Nephron (organoid): Measurements from ENCODE around the gene DYNLT1.
A peak's percentile ranks its signal among the peaks of the same experiment; 100 is the strongest.
"Not testable (repeated sequence)": the region's sequence is repeated elsewhere in the genome, so short reads cannot be mapped to it uniquely, and the experiment has no call there.

Experiments used
- H3K27ac Mint-ChIP-seq, 3 experiments: 2 replicates each; pipeline ENCODE4 v1.8.0; 2020; ENCODE audit warnings: mixed read lengths in 3 of 3, mild to moderate bottlenecking in 2 of 3, moderate library complexity in 1 of 3
- H3K27me3 Mint-ChIP-seq: 2 replicates; pipeline ENCODE4 v1.8.0; 2021; ENCODE audit warnings: low read depth, mild to moderate bottlenecking, moderate library complexity, mixed read lengths
- H3K36me3 Mint-ChIP-seq: 2 replicates; pipeline ENCODE4 v1.8.0; 2020; ENCODE audit warnings: low read depth, mixed read lengths
- H3K4me1 Mint-ChIP-seq: 2 replicates; pipeline ENCODE4 v1.8.0; 2020; ENCODE audit warnings: mixed read lengths
- H3K4me3 Mint-ChIP-seq, 3 experiments: 2 replicates each; pipeline ENCODE4 v1.8.0; 2020; ENCODE audit warnings: mild to moderate bottlenecking in 3 of 3, mixed read lengths in 3 of 3, moderate library complexity in 2 of 3
- H3K9me3 Mint-ChIP-seq: 2 replicates; pipeline ENCODE4 v1.8.0; 2020; ENCODE audit warnings: mixed read lengths
- CTCF ChIP-seq, 3 experiments: fragments of 200-600 bp; sonication (generic); IDR thresholded peaks; one replicate each; pipeline ENCODE4 v1.5.0; 2021; ENCODE audit warnings: antibody characterized with exemption in 3 of 3; ENCODE audit not compliant: unreplicated experiment in 3 of 3

Gene DYNLT1

DNA sequence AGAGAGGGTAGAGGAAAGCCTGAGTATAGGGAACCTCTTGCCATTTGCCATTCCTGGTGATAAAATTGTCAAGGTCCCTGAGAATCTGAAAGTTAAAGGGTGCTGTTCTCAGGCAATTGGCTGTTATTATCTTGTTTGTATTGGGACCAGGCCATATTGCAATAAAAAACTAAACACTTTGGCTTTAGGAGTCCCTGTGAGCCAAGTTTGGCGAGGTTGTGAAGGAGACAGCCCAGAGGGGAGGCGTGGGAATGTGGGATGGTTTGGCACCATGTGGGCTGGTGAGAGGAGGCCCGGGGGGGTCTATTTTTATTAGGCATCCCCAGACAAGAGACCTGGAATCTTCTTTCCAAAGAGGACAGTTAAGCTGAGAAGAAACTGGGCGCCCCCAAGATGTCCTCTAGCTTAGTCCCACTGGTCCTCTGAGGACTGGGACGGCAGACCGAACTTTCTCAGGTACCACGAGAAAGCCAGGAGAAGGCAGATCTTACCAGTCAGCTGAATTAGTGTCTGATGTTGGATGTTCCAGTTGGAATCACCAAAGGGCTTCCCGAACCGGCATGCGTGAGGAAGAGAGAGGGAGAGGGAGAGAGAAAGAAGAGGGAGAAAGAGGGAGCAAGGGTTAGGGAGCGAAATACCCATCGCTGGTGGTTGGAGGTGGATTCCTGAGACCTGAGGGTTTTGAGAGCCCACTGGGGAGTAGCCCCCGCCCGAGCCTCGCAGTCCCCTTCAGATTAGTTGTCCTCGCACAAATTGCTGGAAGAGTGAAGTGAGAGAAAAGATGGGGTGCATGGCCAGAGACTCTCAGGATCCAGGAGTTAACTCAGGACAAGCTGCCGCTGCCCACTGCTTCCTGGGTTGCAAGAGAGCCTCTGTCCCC lies 24.4 kb downstream of the DYNLT1 start:
- Mint-ChIP-seq H3K27me3 (no peaks in the 10 kb centered on the region), H3K9me3 (peaks cover 13% of the 10 kb centered on the region), H3K27ac (no peak overlapping the region)

DNA sequence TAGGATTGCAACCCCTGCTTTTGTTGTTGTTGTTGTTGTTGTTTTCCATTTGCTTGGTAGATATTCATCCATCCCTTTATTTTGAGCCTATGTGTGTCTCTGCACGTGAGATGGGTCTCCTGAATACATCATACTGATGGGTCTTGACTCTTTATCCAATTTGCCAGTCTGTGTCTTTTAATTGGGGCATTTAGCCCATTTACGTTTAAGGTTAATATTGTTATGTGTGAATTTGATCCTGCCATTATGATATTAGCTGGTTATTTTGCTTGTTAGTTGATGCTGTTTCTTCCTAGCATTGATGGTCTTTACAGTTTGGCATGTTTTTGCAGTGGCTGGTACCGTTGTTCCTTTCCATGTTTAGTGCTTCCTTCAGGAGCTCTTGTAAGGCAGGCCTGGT lies 26.3 kb downstream of the DYNLT1 start:
- Mint-ChIP-seq H3K36me3 (peaks cover 79% of the 10 kb centered on the region), H3K9me3 (peaks cover 13% of the 10 kb centered on the region)
- H3K27me3 Mint-ChIP-seq, H3K4me1 Mint-ChIP-seq, H3K27ac Mint-ChIP-seq, H3K4me3 Mint-ChIP-seq: not testable (repeated sequence)

More for the DNA sequence above, 24.4 kb downstream of the DYNLT1 start:
- TF ChIP-seq CTCF (IDR thresholded peaks at IDR 0.05; ENCODE audit: unreplicated experiment in 3 of 3) = no peak
- H3K36me3 Mint-ChIP-seq = peaks cover 80% of the 10 kb centered on the region
- H3K4me1 Mint-ChIP-seq = no peaks in the 10 kb centered on the region
- H3K4me3 Mint-ChIP-seq = no peak overlapping the region

DNA sequence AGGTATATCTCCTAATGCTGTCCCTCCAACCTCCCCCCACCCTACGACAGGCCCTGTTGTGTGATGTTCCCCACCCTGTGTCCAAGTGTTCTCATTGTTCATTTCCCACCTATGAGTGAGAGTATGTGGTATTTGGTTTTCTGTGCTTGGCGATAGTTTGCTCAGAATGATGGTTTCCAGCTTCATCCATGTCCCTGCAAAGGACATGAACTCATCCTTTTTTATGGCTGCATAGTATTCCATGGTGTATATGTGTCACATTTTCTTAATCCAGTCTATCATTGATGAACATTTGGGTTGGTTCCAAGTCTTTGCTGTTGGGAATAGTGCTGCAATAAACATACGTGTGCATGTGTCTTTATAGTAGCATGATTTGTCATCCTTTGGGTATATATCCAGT lies 29.9 kb downstream of the DYNLT1 start:
- H3K27ac Mint-ChIP-seq, H3K4me3 Mint-ChIP-seq, H3K27me3 Mint-ChIP-seq: not testable (repeated sequence)
- H3K4me1 Mint-ChIP-seq = peaks cover 11% of the 10 kb centered on the region
- peaks cover 13% of the 10 kb centered on the region for H3K9me3 Mint-ChIP-seq
- H3K36me3 Mint-ChIP-seq = peaks cover 63% of the 10 kb centered on the region

DNA sequence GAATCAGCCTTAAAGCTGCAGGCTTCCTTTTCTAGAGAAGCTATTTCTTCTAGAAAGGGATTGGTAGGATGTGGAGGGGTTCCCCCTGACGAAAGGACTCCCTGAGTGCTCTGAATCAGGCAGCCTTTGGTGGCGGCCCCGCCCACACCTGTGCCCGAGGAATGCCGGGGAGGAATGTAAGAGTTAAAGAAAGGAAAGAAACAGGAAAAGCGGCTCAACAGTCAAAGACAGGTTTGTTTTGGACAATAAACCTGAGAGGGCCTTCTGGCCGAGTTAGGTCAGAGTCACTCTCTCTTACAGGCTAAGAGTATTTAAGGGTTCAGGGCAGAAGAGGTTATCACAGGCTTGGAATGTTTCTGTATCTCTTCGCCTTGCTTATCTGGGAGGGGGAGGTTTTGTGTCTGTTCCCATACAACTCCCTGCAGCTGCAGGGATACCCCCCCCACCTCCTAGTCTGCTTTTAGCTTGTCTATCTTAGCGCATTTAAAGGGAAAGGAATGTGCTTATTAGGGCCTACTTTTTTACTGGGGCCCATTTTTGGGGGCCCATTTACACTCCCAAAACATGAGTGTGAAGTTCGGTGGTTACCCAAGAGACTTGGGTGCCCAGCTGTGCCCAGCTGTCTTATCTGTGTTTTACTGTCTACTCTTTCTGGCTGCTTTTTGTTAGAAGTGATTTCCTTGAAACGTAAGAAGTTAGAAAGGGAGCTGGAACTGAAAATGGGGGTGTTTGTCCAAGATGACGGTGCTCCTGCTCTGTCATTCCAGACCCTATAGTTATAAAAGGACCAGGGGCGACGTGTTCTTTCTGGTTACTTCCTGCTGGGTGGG lies 32.8 kb downstream of the DYNLT1 start:
- no peaks in the 10 kb centered on the region for H3K9me3 Mint-ChIP-seq
- H3K27ac Mint-ChIP-seq = peak overlapping the region; percentile 9 to 64 (median 43)
- peaks cover 11% of the 10 kb centered on the region for H3K4me1 Mint-ChIP-seq
- no peak for TF ChIP-seq CTCF (IDR thresholded peaks at IDR 0.05; ENCODE audit: unreplicated experiment in 3 of 3)
- no peaks in the 10 kb centered on the region for H3K27me3 Mint-ChIP-seq
- peaks cover 50% of the 10 kb centered on the region for H3K36me3 Mint-ChIP-seq
- H3K4me3 Mint-ChIP-seq = peak overlapping the region in 1 of 3 experiments; percentile 39

DNA sequence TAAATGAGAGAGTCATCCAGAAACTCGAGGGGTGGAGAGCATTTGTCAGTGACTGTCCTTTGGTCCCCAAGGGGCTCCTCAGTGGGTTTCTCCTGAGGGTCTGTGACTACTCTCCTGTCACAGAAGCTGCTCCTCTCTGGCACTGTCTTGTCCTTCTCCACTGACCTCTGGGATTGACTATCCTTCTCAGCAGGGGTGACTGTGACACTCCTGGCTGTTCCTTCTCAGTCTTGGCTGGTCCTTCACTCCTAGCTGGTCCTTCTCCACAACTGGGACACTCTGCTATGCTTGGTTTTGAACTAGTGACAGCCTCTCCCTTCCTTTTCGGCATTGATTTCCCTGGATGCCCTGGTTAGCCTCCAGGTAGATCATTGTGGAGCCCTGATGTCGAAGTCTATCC lies 33.5 kb downstream of the DYNLT1 start:
- Mint-ChIP-seq H3K9me3 (no peaks in the 10 kb centered on the region), H3K27me3 (no peaks in the 10 kb centered on the region), H3K36me3 (peaks cover 44% of the 10 kb centered on the region), H3K4me3 (no peak overlapping the region), H3K27ac (peak overlapping the region; percentile 9 to 50 (median 40)), H3K4me1 (peaks cover 11% of the 10 kb centered on the region)
- TF ChIP-seq CTCF (IDR thresholded peaks at IDR 0.05; ENCODE audit: unreplicated experiment in 3 of 3) = no peak

- Mint-ChIP-seq H3K4me3 (no peak overlapping the region), H3K27me3 (no peaks in the 10 kb centered on the region), H3K9me3 (no peaks in the 10 kb centered on the region), H3K36me3 (peaks cover 42% of the 10 kb centered on the region), H3K4me1 (peaks cover 11% of the 10 kb centered on the region), H3K27ac (no peak overlapping the region)
- TF ChIP-seq CTCF (IDR thresholded peaks at IDR 0.05; ENCODE audit: unreplicated experiment in 3 of 3) = no peak
Measured at GRCh38 chr6:158610319-158610968, 34.1 kb downstream of the DYNLT1 start.
